Mucosa of stomach (tissue), 1 donor: ENCODE measurements around the gene SPATS2L.

ENCODE experiments used
- H3K27me3 ChIP-seq: one replicate; pipeline ENCODE4 v1.7.0; 2013; ENCODE audit warnings: mild to moderate bottlenecking, low read length; ENCODE audit not compliant: control insufficient read depth, insufficient read depth
- H3K36me3 ChIP-seq: one replicate; pipeline ENCODE4 v1.7.0; 2013; ENCODE audit warnings: low read length; ENCODE audit not compliant: control insufficient read depth, insufficient read depth
- H3K4me1 ChIP-seq: one replicate; pipeline ENCODE4 v1.7.0; 2013; ENCODE audit warnings: mild to moderate bottlenecking, low read length; ENCODE audit not compliant: control insufficient read depth, insufficient read depth
- H3K4me3 ChIP-seq: one replicate; pipeline ENCODE4 v1.7.0; 2013; ENCODE audit warnings: low read length
- H3K9ac ChIP-seq: one replicate; pipeline ENCODE4 v1.7.0; 2013; ENCODE audit warnings: mild to moderate bottlenecking, low read length, moderate library complexity
- H3K9me3 ChIP-seq: one replicate; pipeline ENCODE4 v1.7.0; 2013; ENCODE audit warnings: mild to moderate bottlenecking, low read length, moderate library complexity; ENCODE audit not compliant: control insufficient read depth
- donor health status: Pancreatic carcinoma.

Gene SPATS2L

DNA sequence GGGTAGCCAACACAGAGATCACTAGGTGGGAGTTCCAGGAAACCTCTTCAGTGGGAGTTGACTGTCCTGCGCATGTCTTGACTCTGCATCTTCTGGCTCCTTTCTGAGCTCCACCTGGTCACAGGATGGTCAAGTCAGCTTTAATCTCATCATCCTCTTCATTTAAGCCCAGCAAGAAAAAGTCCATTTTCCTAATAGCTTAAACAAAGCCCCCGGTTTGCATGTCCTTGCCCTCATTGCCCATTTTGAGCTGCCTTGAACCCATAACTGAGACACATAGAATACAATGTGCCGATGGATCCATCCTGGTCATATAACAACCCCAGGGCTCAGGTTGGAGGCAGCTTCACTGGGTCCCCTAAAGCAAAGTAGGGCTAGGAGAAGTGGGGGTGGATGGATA, 40.8 kb downstream of the SPATS2L start:
- no peak overlapping the region for H3K4me3 ChIP-seq
- no peaks in the 10 kb centered on the region for H3K27me3 ChIP-seq
- H3K9me3 ChIP-seq, result no peaks in the 10 kb centered on the region
- no peak overlapping the region for H3K9ac ChIP-seq
- peaks cover 3% of the 10 kb centered on the region for H3K4me1 ChIP-seq
- no peaks in the 10 kb centered on the region for H3K36me3 ChIP-seq

DNA sequence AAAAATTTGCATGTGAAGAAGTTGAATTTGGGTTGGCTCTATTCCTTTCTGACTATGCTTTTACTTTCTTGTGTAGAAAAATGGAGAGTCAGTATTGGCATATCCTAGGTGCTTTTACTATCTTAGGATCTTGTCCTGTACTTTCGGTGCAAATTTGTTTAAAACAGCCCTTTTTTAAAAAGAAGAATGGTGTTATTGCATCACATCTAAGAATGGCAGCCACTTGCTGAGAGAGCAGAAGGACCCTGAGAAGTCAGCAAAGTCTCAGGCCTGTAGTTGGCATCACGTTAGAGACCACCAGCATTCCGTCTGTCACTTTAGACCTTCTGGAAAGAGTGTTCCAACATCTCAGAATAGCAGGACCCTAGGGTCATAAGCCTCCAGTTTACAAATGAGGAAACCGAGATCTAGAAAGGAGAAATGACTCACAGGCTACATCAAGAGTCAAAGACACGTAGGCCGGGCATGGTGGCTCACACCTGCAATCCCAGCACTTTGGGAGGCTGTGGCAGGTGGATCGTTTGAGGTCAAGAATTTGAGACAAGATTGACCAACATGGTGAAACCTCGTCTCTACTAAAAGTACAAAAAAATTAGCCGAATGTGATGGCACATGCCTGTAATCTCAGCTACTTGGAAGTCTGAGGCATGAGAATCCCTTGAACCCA, 42.5 kb downstream of the SPATS2L start:
- peaks cover 19% of the 10 kb centered on the region for H3K4me1 ChIP-seq
- no peaks in the 10 kb centered on the region for H3K27me3 ChIP-seq

DNA sequence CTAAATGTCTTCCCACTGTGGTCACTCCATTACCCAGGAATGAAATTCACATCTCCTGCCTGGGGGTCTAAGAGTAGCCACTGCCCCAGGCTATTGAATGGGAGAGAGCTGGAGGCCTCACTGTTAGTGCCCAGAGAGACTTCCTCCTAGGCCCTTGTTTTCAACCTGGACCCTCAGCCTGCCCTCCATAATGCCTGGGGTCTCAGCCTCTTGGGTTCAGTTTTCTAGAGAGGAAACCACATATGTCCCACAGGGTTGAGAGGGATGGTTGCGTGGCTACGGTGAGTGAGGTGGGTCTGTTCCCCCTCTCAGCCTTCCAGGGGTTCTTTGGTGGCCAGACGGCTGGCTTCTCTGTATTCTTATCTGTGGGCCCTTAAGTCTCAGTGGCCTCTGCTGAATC, 43.4 kb downstream of the SPATS2L start:
- Histone ChIP-seq H3K4me3 (no peak overlapping the region), H3K27me3 (no peaks in the 10 kb centered on the region), H3K9ac (no peak overlapping the region), H3K36me3 (no peaks in the 10 kb centered on the region), H3K4me1 (peaks cover 25% of the 10 kb centered on the region), H3K9me3 (no peaks in the 10 kb centered on the region)

More for the DNA sequence above, 42.5 kb downstream of the SPATS2L start:
- Histone ChIP-seq H3K36me3 (no peaks in the 10 kb centered on the region), H3K9ac (no peak overlapping the region), H3K9me3 (no peaks in the 10 kb centered on the region), H3K4me3 (no peak overlapping the region)

DNA sequence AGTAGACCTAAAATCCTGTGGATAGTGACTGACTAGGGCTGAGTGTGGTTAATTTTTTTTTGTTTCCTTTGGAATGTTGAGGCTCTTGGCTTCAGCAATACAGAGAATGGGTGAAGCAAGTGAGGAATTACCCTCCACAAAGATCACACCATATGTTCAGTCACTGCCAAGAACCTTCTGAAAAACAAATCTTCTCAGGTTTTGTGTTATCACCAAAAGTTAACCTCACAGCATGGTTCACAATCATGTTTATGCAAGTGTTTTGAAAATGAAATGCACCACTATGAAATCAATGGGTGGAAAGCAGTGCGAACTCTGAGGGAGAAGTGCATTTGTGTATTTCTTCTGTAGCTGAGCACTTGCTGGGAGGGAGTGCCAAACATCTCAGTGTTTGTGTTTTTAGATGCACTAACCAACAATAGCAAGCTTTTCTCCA, 44.4 kb downstream of the SPATS2L start:
- H3K4me3 ChIP-seq, result no peak overlapping the region
- no peak overlapping the region for H3K9ac ChIP-seq
- peaks cover 30% of the 10 kb centered on the region for H3K4me1 ChIP-seq
- no peaks in the 10 kb centered on the region for H3K9me3 ChIP-seq
- H3K36me3 ChIP-seq, result no peaks in the 10 kb centered on the region
- no peaks in the 10 kb centered on the region for H3K27me3 ChIP-seq

GRCh38 chr2:200351815-200352214, 45.3 kb downstream of the SPATS2L start:
- Histone ChIP-seq H3K9me3 (no peaks in the 10 kb centered on the region), H3K4me3 (no peak overlapping the region), H3K9ac (no peak overlapping the region), H3K27me3 (no peaks in the 10 kb centered on the region), H3K36me3 (no peaks in the 10 kb centered on the region), H3K4me1 (peaks cover 30% of the 10 kb centered on the region)

DNA sequence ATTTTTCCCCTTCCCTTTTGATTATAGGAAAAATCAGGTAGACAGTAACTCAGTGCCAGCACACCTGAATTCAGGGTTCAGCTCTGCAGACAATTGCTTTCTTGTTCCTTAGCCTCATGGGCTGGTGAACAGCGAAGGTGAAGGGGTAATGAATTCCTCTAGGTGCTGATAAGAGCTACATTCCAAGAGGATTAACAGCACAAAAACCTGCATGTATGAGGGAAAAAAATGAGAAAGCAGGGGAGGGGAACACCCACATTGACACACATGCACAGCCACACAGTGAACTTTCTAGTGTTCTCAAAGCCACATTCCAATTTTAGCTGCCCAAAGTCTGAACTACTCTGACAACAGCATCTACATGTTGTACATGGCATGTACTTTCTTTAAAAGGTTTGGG, 46.1 kb downstream of the SPATS2L start:
- Histone ChIP-seq H3K9me3 (no peaks in the 10 kb centered on the region), H3K36me3 (no peaks in the 10 kb centered on the region), H3K4me1 (peaks cover 30% of the 10 kb centered on the region), H3K9ac (no peak overlapping the region), H3K4me3 (no peak overlapping the region), H3K27me3 (no peaks in the 10 kb centered on the region)

DNA sequence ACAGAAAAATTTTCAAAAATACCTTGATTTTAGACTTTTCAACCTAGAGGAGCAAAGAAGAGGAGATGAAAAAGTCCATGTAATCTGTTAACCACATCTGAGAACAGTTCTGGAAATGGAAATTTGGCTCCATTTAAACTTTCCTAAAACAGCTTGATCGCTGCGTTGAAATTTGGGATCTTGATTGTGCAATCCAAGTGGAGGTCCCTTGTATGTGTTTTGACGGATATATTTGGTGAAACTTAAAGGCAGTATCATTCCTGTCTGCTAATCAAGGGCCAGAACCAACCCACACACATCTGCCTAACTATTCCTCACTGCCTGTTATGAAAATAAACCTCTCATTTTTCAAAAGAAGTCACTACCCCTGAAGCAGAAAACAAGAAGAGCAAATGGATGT, 46.6 kb downstream of the SPATS2L start:
- Histone ChIP-seq H3K4me3 (no peak overlapping the region), H3K9me3 (no peaks in the 10 kb centered on the region), H3K9ac (no peak overlapping the region), H3K4me1 (peaks cover 30% of the 10 kb centered on the region), H3K36me3 (no peaks in the 10 kb centered on the region), H3K27me3 (no peaks in the 10 kb centered on the region)

DNA sequence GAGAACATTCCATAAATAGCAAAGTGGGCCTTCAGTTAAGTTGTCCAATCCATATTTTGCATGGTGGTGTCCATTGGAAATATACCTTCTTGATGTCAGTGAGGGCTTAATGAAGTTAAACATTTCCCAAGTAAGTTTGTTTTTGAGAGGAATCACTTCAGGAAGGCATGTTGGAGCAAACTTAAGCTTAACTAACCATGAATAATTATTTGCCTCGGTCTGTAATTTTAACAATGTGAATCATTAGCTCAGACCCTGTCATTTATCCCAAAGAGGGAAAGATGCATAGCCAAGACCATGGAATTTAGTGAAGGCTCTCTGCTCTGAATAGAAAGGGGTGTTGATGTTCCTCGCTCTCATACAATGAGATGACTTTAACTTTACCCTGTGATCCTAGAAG, 47.4 kb downstream of the SPATS2L start:
- H3K9me3 ChIP-seq, result no peaks in the 10 kb centered on the region
- H3K27me3 ChIP-seq, result no peaks in the 10 kb centered on the region
- H3K4me1 ChIP-seq, result peaks cover 27% of the 10 kb centered on the region
- H3K36me3 ChIP-seq, result no peaks in the 10 kb centered on the region
- H3K4me3 ChIP-seq, result no peak overlapping the region
- H3K9ac ChIP-seq, result no peak overlapping the region

- Histone ChIP-seq H3K27me3 (no peaks in the 10 kb centered on the region), H3K9ac (no peak overlapping the region), H3K4me1 (peaks cover 27% of the 10 kb centered on the region), H3K9me3 (no peaks in the 10 kb centered on the region), H3K36me3 (no peaks in the 10 kb centered on the region), H3K4me3 (no peak overlapping the region)
These were observed 48.6 kb downstream of the SPATS2L start for GRCh38 chr2:200354833-200355751.

GRCh38 chr2:200356321-200356720, 49.8 kb downstream of the SPATS2L start:
- no peaks in the 10 kb centered on the region for H3K27me3 ChIP-seq
- no peak overlapping the region for H3K9ac ChIP-seq
- peaks cover 27% of the 10 kb centered on the region for H3K4me1 ChIP-seq
- no peaks in the 10 kb centered on the region for H3K36me3 ChIP-seq
- no peaks in the 10 kb centered on the region for H3K9me3 ChIP-seq
- H3K4me3 ChIP-seq, result no peak overlapping the region

DNA sequence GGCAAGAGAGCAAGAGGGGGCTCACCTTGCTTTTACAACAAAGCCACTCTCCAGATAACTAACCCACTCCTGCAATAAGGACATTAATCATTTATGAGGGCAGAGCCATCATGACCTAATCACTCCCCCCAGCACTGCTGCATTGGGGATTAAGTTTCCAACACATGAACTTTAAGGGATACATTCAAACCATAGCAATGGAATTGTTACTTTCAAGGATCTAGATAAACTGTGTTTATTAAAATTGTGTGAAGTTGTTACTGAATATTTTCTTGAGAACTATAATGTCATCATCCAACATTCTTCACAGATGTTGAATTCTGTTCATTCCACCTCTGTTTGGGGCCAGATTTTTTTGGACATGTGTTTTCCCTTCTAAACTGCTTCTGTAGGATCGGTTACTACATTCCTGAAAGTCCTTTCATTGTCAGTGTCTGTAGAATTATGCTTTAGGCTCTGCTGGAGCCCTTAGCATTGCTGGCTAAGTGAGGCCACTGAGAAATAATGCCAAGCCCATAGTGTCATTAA, 50.4 kb downstream of the SPATS2L start:
- H3K4me1 ChIP-seq, result peaks cover 27% of the 10 kb centered on the region

GRCh38 chr2:200357845-200358244, 51.4 kb downstream of the SPATS2L start:
- H3K9me3 ChIP-seq, result no peaks in the 10 kb centered on the region
- peaks cover 22% of the 10 kb centered on the region for H3K4me1 ChIP-seq
- H3K27me3 ChIP-seq, result no peaks in the 10 kb centered on the region
- H3K9ac ChIP-seq, result no peak overlapping the region
- H3K4me3 ChIP-seq, result no peak overlapping the region
- H3K36me3 ChIP-seq, result no peaks in the 10 kb centered on the region

More for the DNA sequence above, 50.4 kb downstream of the SPATS2L start:
- Histone ChIP-seq H3K36me3 (no peaks in the 10 kb centered on the region), H3K4me3 (no peak overlapping the region), H3K9me3 (no peaks in the 10 kb centered on the region), H3K9ac (no peak overlapping the region), H3K27me3 (no peaks in the 10 kb centered on the region)
